Gastrocnemius medialis (tissue), 4 donors: Measurements from ENCODE around the gene RBL2. TPM values are rescaled to one million over a fixed set of nuclear protein-coding genes. Genes with fewer than 3 reads are reported as not detected.

Source experiments
- ATAC-seq, 2 donors: fragments of 150-250 bp; one replicate each; pipeline ENCODE4 v1.9.1; 2016
- DNase-seq, 2 donors: peaks; one replicate each; pipeline ENCODE4 v3.0.0-alpha.2; 2019
- H3K27ac ChIP-seq, 4 donors: fragments of 200-600 bp; sonication (generic); 1 replicate in 1 of 4; 2 replicates in 3 of 4; pipeline ENCODE4 v1.5.1; 2016 to 2018; ENCODE audit warnings: mild to moderate bottlenecking in 2 of 4, moderate library complexity in 1 of 4
- H3K27me3 ChIP-seq, 3 donors: fragments of 200-600 bp; sonication (generic) in 2 of 3; 1 replicate in 1 of 3; 2 replicates in 2 of 3; pipeline versions ENCODE4 v1.5.1 to v1.6.0; 2016 to 2019; ENCODE audit warnings: mild to moderate bottlenecking in 1 of 3, moderate library complexity in 1 of 3
- H3K36me3 ChIP-seq, 2 donors: fragments of 200-600 bp; sonication (generic) in 1 of 2; one replicate each; pipeline ENCODE4 v1.5.1; 2017 to 2018
- H3K4me1 ChIP-seq, 2 donors: fragments of 200-600 bp; sonication (generic) in 1 of 2; one replicate each; pipeline ENCODE4 v1.5.1; 2016 to 2017; ENCODE audit warnings: mild to moderate bottlenecking in 2 of 2
- H3K4me3 ChIP-seq, 4 donors: fragments of 200-600 bp; sonication (generic) in 3 of 4; 1 replicate in 1 of 4; 2 replicates in 3 of 4; pipeline ENCODE4 v1.5.1; 2016 to 2019; ENCODE audit warnings: mild to moderate bottlenecking in 2 of 4
- H3K9me3 ChIP-seq, 3 donors: fragments of 200-600 bp; sonication (generic) in 2 of 3; 1 replicate in 1 of 3; 2 replicates in 2 of 3; pipeline ENCODE4 v1.5.1; 2016 to 2019
- POLR2A ChIP-seq, 2 donors: fragments of 450-650 bp; IDR thresholded peaks; one replicate each; pipeline ENCODE4 v1.6.1; 2017; ENCODE audit warnings: antibody characterized with exemption in 2 of 2, mild to moderate bottlenecking in 2 of 2, moderate library complexity in 2 of 2
- in situ Hi-C, 4 donors: fragments of 200-750 bp; cut with MboI; loops; one replicate each; pipeline versions ENCODE4 v1.15.0 to v1.8.0; 2017; ENCODE audit warnings: low sequenced_read_pairs in 4 of 4
- intact Hi-C: fragments of 100-400 bp; cut with DNase I; formaldehyde crosslinking; loops from one replicate; pipeline ENCODE4 v1.15.1; 2023; ENCODE audit warnings: low total_unique reads
- total RNA-seq, 4 donors: library from RNA; depleted of rRNA; stranded (reverse); fragments of >200 nt; gene quantifications; one replicate each; pipeline versions ENCODE4 v1.1.0 to v1.2.3, GENCODE V29; 2016
- TF ChIP-seq, protein P1 (sequence below), 5 experiments: fragments of 450-650 bp in 3 of 5; fragments of 200-600 bp in 2 of 5; sonication (generic) in 2 of 5; IDR thresholded peaks in 4 of 5; conservative IDR thresholded peaks in 1 of 5; 1 replicate in 4 of 5; 2 replicates in 1 of 5; pipeline ENCODE4 v1.5.1; 2016 to 2019; ENCODE audit warnings: antibody characterized with exemption in 5 of 5, mild to moderate bottlenecking in 3 of 5, moderate library complexity in 3 of 5

Gene RBL2
- total RNA-seq, 4 donors from 2014 or later = 48.0 to 60.6 (median 58.0) TPM

DNA sequence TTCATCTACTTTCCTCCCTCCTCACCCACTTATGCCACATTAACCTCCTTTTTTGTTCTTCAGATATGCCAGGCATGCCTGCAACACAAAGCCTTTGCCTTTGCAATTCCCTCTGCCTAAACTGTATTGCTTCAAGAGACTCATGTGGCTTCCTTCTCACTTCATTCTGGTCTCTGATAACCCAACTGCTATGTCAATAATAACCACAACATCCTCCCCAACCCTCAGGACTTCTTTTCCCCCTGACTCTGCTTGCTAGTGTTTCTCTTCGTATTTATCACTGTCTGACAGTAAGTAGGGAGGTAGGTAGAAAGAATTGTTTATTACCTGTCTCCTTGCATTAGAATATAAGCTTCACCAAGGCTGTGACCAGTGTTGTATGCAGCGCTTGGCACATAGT, 22.4 kb downstream of the RBL2 start:
- intact Hi-C loops (loop anchor here (10.0 kb wide), 1 partner anchor 142 kb away; no protein-coding TSS in a partner anchor), in situ Hi-C loops (loop anchor here in 1 of 4 donors (25.0 kb wide), 1 partner anchor 144 kb away; no protein-coding TSS in a partner anchor)
- Histone ChIP-seq H3K9me3 (no peaks in the 10 kb centered on the region), H3K36me3 (peaks cover 0 to 87% of the 10 kb centered on the region in 2 donors), H3K27ac (no peak overlapping the region), H3K4me3 (no peak overlapping the region), H3K4me1 (no peaks in the 10 kb centered on the region), H3K27me3 (no peaks in the 10 kb centered on the region)
- DNase-seq (no peak), ATAC-seq (no peak)
- no peak for TF ChIP-seq POLR2A (IDR thresholded peaks at IDR 0.05)
- TF ChIP-seq, protein P1, sequence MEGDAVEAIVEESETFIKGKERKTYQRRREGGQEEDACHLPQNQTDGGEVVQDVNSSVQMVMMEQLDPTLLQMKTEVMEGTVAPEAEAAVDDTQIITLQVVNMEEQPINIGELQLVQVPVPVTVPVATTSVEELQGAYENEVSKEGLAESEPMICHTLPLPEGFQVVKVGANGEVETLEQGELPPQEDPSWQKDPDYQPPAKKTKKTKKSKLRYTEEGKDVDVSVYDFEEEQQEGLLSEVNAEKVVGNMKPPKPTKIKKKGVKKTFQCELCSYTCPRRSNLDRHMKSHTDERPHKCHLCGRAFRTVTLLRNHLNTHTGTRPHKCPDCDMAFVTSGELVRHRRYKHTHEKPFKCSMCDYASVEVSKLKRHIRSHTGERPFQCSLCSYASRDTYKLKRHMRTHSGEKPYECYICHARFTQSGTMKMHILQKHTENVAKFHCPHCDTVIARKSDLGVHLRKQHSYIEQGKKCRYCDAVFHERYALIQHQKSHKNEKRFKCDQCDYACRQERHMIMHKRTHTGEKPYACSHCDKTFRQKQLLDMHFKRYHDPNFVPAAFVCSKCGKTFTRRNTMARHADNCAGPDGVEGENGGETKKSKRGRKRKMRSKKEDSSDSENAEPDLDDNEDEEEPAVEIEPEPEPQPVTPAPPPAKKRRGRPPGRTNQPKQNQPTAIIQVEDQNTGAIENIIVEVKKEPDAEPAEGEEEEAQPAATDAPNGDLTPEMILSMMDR (IDR thresholded peaks at IDR 0.05 in 4 of 5, conservative IDR thresholded peaks at IDR 0.05 in 1 of 5) = no peak

DNA sequence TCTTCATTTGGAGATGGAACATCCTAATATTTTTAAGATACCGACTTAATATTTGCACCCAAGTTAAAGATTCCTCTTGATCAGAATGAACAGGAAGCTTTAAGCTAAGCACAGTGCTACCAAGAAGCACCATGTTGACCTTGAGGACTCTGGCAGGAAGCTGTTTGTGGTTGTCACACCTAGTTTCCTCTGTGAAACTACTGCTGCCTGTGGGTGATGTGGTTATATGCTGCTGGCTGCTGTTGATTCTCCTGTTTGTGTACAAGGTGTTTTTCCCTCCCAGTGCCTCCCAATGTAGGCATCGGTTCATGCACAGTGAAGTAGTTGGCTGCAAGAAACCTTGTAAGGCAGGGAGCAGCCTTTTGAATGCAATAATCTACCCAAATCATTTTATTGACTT, 23.4 kb downstream of the RBL2 start:
- no peak for DNase-seq
- Histone ChIP-seq H3K36me3 (peaks cover 3 to 85% of the 10 kb centered on the region in 2 donors), H3K9me3 (no peaks in the 10 kb centered on the region), H3K4me3 (no peak overlapping the region), H3K27ac (no peak overlapping the region), H3K27me3 (no peaks in the 10 kb centered on the region), H3K4me1 (no peaks in the 10 kb centered on the region)
- intact Hi-C loops (loop anchor here (10.0 kb wide), 1 partner anchor 143 kb away; no protein-coding TSS in a partner anchor), in situ Hi-C loops (loop anchor here in 1 of 4 donors (25.0 kb wide), 1 partner anchor 145 kb away; no protein-coding TSS in a partner anchor)
- TF ChIP-seq, protein P1 (IDR thresholded peaks at IDR 0.05 in 4 of 5, conservative IDR thresholded peaks at IDR 0.05 in 1 of 5) = no peak
- no peak for TF ChIP-seq POLR2A (IDR thresholded peaks at IDR 0.05)
- ATAC-seq = peak in 1 of 2 donors; percentile 36

DNA sequence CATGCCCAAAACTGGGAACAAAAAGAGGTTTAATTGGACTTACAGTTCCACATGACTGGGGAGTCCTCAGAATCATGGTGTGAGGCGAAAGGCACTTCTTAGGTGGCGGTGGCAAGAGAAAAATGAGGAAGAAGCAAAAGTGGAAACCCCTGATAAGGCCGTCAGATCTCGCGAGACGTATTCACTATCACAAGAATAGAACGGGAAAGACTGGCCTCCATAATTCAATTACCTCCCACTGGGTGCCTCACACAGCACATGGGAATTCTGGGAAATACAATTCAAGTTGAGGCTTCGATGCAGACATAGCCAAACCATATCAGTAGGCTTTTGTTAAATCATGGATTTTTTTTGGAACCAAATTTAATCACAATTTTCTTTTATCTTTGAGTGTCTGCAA, 24.4 kb downstream of the RBL2 start:
- Histone ChIP-seq H3K36me3 (peaks cover 3 to 85% of the 10 kb centered on the region in 2 donors), H3K27me3 (no peaks in the 10 kb centered on the region), H3K4me1 (no peaks in the 10 kb centered on the region), H3K9me3 (no peaks in the 10 kb centered on the region), H3K4me3 (no peak overlapping the region), H3K27ac (no peak overlapping the region)
- ATAC-seq (no peak), DNase-seq (no peak)
- intact Hi-C loops = loop anchor here (10.0 kb wide), 1 partner anchor 144 kb away; no protein-coding TSS in a partner anchor
- in situ Hi-C loops = loop anchor here in 1 of 4 donors (25.0 kb wide), 1 partner anchor 146 kb away; no protein-coding TSS in a partner anchor
- TF ChIP-seq, protein P1 (IDR thresholded peaks at IDR 0.05 in 4 of 5, conservative IDR thresholded peaks at IDR 0.05 in 1 of 5) = no peak
- TF ChIP-seq POLR2A (IDR thresholded peaks at IDR 0.05) = no peak

DNA sequence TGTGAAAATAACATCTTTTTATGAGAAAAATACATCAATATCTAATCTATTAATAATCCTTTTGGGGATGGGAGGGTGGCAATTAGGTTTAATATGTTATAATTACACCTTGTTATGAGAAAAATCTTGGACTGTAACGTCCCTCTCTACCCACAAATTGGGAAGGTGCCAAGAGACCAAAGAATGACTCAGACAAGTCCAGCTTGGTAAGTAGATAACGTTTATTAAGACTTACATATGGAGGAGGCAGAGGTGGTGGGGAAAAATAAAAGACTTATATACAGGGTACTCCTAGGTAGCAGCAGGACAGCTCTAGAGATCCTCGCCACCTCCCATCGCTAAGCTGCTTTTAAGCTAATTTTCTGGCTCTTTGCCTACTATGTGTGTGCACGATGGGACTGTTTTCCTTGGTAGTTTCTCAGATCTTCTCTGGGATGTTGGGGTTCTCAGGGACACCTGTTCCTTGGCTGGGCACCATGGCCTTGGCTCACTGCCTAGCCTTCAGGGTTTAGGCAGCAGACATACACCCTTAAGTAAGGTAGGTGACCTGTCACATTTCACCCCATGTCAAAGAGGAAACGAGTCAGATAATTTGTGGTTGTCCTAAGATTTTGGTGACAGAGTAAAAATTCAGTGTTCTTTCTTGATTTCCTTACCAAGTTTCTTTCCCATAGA, 31.5 kb downstream of the RBL2 start:
- H3K27ac ChIP-seq = no peak overlapping the region
- H3K9me3 ChIP-seq = no peaks in the 10 kb centered on the region
- no peak overlapping the region for H3K4me3 ChIP-seq
- TF ChIP-seq, protein P1 (IDR thresholded peaks at IDR 0.05 in 4 of 5, conservative IDR thresholded peaks at IDR 0.05 in 1 of 5) = no peak
- TF ChIP-seq POLR2A (IDR thresholded peaks at IDR 0.05) = no peak
- intact Hi-C loops = no loop called here
- H3K27me3 ChIP-seq = no peaks in the 10 kb centered on the region
- peaks cover 3 to 88% of the 10 kb centered on the region in 2 donors for H3K36me3 ChIP-seq
- ATAC-seq (peak in 1 of 2 donors; percentile 65), DNase-seq (no peak)
- in situ Hi-C loops = loop anchor here in 1 of 4 donors (25.0 kb wide), 1 partner anchor 153 kb away; no protein-coding TSS in a partner anchor
- H3K4me1 ChIP-seq = no peaks in the 10 kb centered on the region
